PC-9 (cell line): ENCODE data around the gene SPINT2. TPM values are rescaled to one million over a fixed set of nuclear protein-coding genes. Genes with fewer than 3 reads are reported as not detected.

Experiments used
- BruUV-seq: library from RNA; stranded (reverse); fragments of 400-500 nt; replicated peaks from 2 replicates; lab custom pipeline; 2021; lab: Mats Ljungman, UMichigan
- CTCF ChIA-PET: fragments of 300-600 bp; sonication (Branson Sonifier 250); formaldehyde crosslinking; loops from one replicate; lab custom pipeline; 2022; ENCODE audit warnings: antibody characterized with exemption; lab: Charles Lee
- POLR2A ChIA-PET: fragments of 300-600 bp; sonication (Branson Sonifier 250); formaldehyde crosslinking; loops from one replicate; lab custom pipeline; 2022; ENCODE audit warnings: antibody characterized with exemption; ENCODE audit not compliant: unreplicated experiment; lab: Charles Lee
- DNase-seq, 2 experiments: peaks; one replicate each; pipeline versions ENCODE4 v3.0.0 to v3.0.0-alpha.2; 2015 to 2022; ENCODE audit warnings: mixed read lengths in 1 of 2
- H2AFZ ChIP-seq: fragments of 200-600 bp; sonication (generic); 2 replicates; pipeline ENCODE4 v1.8.1; 2017; ENCODE audit warnings: antibody characterized with exemption
- H3F3A ChIP-seq: fragments of 200-600 bp; sonication (generic); 2 replicates; pipeline ENCODE4 v1.8.1; 2017; ENCODE audit warnings: antibody characterized with exemption, mild to moderate bottlenecking, low read depth; ENCODE audit not compliant: insufficient read depth
- H3K27ac ChIP-seq: fragments of 200-600 bp; sonication (generic); 2 replicates; pipeline ENCODE4 v1.6.1; 2016; ENCODE audit warnings: mixed run types
- H3K27me3 ChIP-seq: fragments of 200-600 bp; sonication (generic); 2 replicates; pipeline ENCODE4 v1.6.1; 2016; ENCODE audit warnings: low read depth, mixed run types; ENCODE audit not compliant: insufficient read depth
- H3K36me3 ChIP-seq: fragments of 200-600 bp; sonication (generic); 2 replicates; pipeline ENCODE4 v1.6.1; 2016; ENCODE audit warnings: low read depth, mixed run types
- H3K4me1 ChIP-seq: fragments of 200-600 bp; sonication (generic); replicated peaks from 2 replicates; pipeline ENCODE4 v1.6.1; 2016; ENCODE audit warnings: mixed run types; ENCODE audit not compliant: insufficient read depth
- H3K4me2 ChIP-seq: fragments of 200-600 bp; sonication (generic); 2 replicates; pipeline ENCODE4 v1.6.1; 2017; ENCODE audit warnings: mixed run types
- H3K4me3 ChIP-seq: fragments of 200-600 bp; sonication (generic); 2 replicates; pipeline ENCODE4 v1.6.1; 2016; ENCODE audit warnings: mixed run types
- H3K79me2 ChIP-seq: fragments of 200-600 bp; sonication (generic); 2 replicates; pipeline ENCODE4 v1.6.1; 2017; ENCODE audit warnings: low read depth, mixed run types
- H3K9me2 ChIP-seq: fragments of 200-600 bp; sonication (generic); 2 replicates; pipeline ENCODE4 v1.8.1; 2017; ENCODE audit warnings: mild to moderate bottlenecking; ENCODE audit not compliant: insufficient read depth
- H3K9me3 ChIP-seq: fragments of 200-600 bp; sonication (generic); 2 replicates; pipeline ENCODE4 v1.8.1; 2016; ENCODE audit warnings: low read depth; ENCODE audit not compliant: insufficient read depth
- H4K20me1 ChIP-seq: fragments of 200-600 bp; sonication (generic); 2 replicates; pipeline ENCODE4 v1.8.1; 2017; ENCODE audit not compliant: insufficient read depth
- EZH2 ChIP-seq: fragments of 200-600 bp; sonication (generic); IDR thresholded peaks from 2 replicates; pipeline ENCODE4 v1.8.0; 2017; ENCODE audit warnings: antibody characterized with exemption, low read depth
- intact Hi-C: fragments of 100-400 bp; cut with micrococcal nuclease; formaldehyde crosslinking; loops from one replicate; pipeline ENCODE4 v1.10.0; 2022; ENCODE audit not compliant: unreplicated experiment
- total RNA-seq: library from RNA; stranded (reverse); gene quantifications from 2 replicates; pipeline ENCODE4 v1.2.3, GENCODE V29; 2021
- TF ChIP-seq, protein P1 (sequence below): fragments of 200-600 bp; sonication (generic); conservative IDR thresholded peaks from 2 replicates; pipeline ENCODE4 v1.6.1; 2017; ENCODE audit warnings: mixed run types, antibody characterized with exemption, mild to moderate bottlenecking, moderate library complexity

Gene SPINT2
- total RNA-seq, 1 experiment from 2014 or later, result 1,019 TPM

DNA sequence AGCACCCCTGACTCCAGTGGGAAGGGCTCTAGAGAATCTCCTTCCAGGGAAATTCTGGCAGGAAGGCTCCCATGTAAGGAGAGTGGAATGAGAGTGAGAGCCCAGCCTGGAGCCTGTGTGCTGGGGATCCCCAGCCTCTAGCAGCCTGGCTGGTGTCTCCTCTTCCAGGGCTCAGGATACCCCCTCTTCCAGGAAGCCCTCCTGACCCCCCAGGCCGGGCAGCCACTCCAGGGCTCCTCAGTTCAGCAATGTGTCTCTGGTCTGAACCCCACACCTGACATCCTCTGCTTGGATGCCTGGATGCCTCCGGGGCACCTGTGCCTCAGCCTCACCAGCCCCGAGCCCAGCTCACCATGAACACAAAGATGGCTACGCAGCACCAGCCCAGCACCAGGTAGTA, 42.7 kb downstream of the SPINT2 start:
- Histone ChIP-seq H2AFZ (no peak overlapping the region), H3K4me2 (no peak overlapping the region), H4K20me1 (peaks cover 3% of the 10 kb centered on the region; the same call in 1 of the 2 replicates), H3K27me3 (no peaks in the 10 kb centered on the region), H3K36me3 (peaks cover 3% of the 10 kb centered on the region; the same call in 1 of the 2 replicates), H3K9me3 (no peaks in the 10 kb centered on the region), H3K4me3 (no peak overlapping the region), H3K9me2 (no peaks in the 10 kb centered on the region), H3K27ac (no peak overlapping the region), H3K4me1 (peaks cover 23% of the 10 kb centered on the region), H3F3A (peaks cover 27% of the 10 kb centered on the region), H3K79me2 (peaks cover 36% of the 10 kb centered on the region)
- BruUV-seq, result no TSS peak
- CTCF ChIA-PET, result no interaction called here
- no peak for DNase-seq
- intact Hi-C loops, result no loop called here
- POLR2A ChIA-PET, result interaction anchor here (0.7 kb wide), 1 partner anchor 486 kb away, joined by 4 read pairs; no protein-coding TSS in a partner anchor
- TF ChIP-seq, protein P1, sequence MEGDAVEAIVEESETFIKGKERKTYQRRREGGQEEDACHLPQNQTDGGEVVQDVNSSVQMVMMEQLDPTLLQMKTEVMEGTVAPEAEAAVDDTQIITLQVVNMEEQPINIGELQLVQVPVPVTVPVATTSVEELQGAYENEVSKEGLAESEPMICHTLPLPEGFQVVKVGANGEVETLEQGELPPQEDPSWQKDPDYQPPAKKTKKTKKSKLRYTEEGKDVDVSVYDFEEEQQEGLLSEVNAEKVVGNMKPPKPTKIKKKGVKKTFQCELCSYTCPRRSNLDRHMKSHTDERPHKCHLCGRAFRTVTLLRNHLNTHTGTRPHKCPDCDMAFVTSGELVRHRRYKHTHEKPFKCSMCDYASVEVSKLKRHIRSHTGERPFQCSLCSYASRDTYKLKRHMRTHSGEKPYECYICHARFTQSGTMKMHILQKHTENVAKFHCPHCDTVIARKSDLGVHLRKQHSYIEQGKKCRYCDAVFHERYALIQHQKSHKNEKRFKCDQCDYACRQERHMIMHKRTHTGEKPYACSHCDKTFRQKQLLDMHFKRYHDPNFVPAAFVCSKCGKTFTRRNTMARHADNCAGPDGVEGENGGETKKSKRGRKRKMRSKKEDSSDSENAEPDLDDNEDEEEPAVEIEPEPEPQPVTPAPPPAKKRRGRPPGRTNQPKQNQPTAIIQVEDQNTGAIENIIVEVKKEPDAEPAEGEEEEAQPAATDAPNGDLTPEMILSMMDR, result no peak
- no peak for TF ChIP-seq EZH2

DNA sequence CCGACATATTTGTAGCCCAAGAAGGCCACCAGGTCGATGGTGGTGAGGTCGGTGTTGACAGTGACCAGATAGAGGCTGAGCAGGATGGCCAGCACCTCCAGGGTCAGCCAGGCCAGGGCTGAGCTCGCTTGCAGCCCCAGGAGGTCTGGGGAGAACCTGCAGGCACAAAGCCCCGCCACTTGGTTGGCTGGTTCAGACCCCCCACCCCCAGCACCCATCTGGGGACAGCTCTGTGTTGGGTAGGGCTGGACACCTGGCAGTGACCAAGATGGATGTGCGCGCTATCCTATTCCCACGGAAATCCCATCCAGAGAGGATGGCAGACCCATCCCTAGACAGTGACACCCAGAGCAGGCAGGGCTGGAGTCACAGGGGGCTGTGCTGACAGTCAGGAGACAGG, 43.2 kb downstream of the SPINT2 start:
- Histone ChIP-seq H3K9me2 (no peaks in the 10 kb centered on the region), H3K27ac (no peak overlapping the region), H4K20me1 (peaks cover 3% of the 10 kb centered on the region; the same call in 1 of the 2 replicates), H3F3A (peaks cover 24% of the 10 kb centered on the region), H3K4me3 (no peak overlapping the region), H3K4me1 (peaks cover 18% of the 10 kb centered on the region), H3K27me3 (no peaks in the 10 kb centered on the region), H2AFZ (no peak overlapping the region), H3K79me2 (peaks cover 30% of the 10 kb centered on the region), H3K9me3 (no peaks in the 10 kb centered on the region), H3K36me3 (peaks cover 3% of the 10 kb centered on the region; the same call in 1 of the 2 replicates), H3K4me2 (no peak overlapping the region)
- ChIA-PET POLR2A (interaction anchor here (0.7 kb wide), 1 partner anchor 486 kb away, joined by 4 read pairs; no protein-coding TSS in a partner anchor), CTCF (no interaction called here)
- DNase-seq, result no peak
- TF ChIP-seq EZH2, result no peak
- TF ChIP-seq, protein P1, result no peak
- no TSS peak for BruUV-seq
- intact Hi-C loops, result no loop called here

DNA sequence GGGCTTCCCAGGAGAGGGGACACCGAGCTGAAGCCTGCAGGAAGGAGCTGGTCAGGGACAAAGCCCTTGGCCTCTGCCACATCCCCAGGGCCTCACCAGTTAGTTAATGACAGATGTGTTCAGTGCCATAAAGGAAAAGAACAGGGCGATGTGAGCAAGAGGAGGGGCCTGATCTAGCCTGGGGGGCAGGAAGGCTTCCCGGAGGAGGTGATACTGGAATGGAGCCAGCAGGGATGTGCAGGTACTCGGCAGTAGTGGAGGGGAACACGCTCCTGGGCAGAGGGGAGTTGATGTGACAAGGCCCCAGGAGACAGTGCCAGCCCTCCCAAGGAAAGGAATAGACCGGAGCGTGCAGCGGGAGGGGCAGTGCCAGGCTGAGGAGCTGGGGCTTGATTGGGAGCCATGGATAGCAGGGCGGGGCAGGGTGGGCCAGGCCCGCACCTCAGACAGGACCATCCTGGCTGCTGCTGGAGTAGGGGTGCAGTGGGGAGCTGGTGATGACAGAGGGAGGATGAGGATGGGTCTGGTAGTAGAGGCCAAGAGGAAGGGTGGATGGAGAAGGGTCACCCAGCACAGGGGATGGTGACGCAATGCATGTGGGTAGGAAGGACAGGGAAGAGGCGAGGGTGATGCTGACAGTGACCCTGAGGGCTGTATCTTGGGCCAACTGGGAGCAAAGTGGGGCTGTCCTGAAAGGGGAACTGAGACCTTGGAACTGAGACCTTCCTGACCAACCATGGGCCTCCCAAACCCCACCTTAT, 43.8 kb downstream of the SPINT2 start:
- peaks cover 3% of the 10 kb centered on the region; the same call in 1 of the 2 replicates for H3K36me3 ChIP-seq
- ChIA-PET POLR2A (interaction anchor here (0.6 to 0.7 kb wide), 2 partner anchors 42 to 485 kb away, joined by 4 to 6 read pairs; no protein-coding TSS in a partner anchor), CTCF (no interaction called here)
- TF ChIP-seq, protein P1, result no peak
- no peak for TF ChIP-seq EZH2
- H3K27ac ChIP-seq, result no peak overlapping the region
- no peak overlapping the region for H2AFZ ChIP-seq
- no peak overlapping the region for H3K4me2 ChIP-seq
- no peaks in the 10 kb centered on the region for H3K9me2 ChIP-seq
- H3K9me3 ChIP-seq, result no peaks in the 10 kb centered on the region
- BruUV-seq, result no TSS peak
- no peaks in the 10 kb centered on the region for H3K27me3 ChIP-seq
- H3K4me1 ChIP-seq, result peaks cover 12% of the 10 kb centered on the region; the same call in 1 of the 2 replicates
- no peak for DNase-seq
- intact Hi-C loops, result no loop called here
- no peak overlapping the region for H3K4me3 ChIP-seq
- H4K20me1 ChIP-seq, result peaks cover 3% of the 10 kb centered on the region; the same call in 1 of the 2 replicates
- H3K79me2 ChIP-seq, result peaks cover 24% of the 10 kb centered on the region
- peaks cover 19% of the 10 kb centered on the region; the same call in 1 of the 2 replicates for H3F3A ChIP-seq
